ENCODE measurements around the gene NHS.

NHS gene

DNA sequence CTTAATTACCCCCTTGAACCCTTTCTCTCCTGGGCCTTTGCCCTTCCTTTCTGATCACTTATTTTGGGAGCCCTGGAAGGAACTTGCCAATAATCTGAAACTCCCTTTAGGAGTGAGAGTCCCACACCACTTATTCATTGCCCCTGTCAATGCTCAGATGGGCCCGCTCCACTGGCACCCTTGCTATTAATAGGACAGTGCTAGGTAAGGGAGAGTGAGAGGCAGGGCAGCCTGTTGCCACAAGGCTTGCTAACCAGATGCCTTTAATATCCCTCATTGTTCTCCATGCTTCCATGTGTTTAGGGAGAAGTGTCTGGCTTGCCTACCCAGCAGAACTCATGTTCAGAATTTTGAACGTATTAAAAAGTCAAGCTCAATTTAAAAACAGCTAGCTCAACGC, 1.7 kb upstream of the NHS start:
- Histone ChIP-seq H3K27ac (ENCODE audit: low read length) (no peak overlapping the region), H4K20me1 (ENCODE audit: insufficient read depth, low read length) (no peaks in the 10 kb centered on the region), H3K4me1 (ENCODE audit: low read length) (no peaks in the 10 kb centered on the region), H3F3A (ENCODE audit: insufficient read depth, low read length) (no peaks in the 10 kb centered on the region), H3K27me3 (replicated peaks; ENCODE audit: insufficient read depth, low read length) (no peaks in the 10 kb centered on the region), H3K36me3 (replicated peaks; ENCODE audit: insufficient read depth, low read length) (no peaks in the 10 kb centered on the region), H3K9me3 (replicated peaks; ENCODE audit: insufficient read depth, low read length) (no peaks in the 10 kb centered on the region), H3K9me2 (replicated peaks; ENCODE audit: insufficient read depth, low read length) (no peaks in the 10 kb centered on the region), H3K79me2 (ENCODE audit: low read length) (no peaks in the 10 kb centered on the region), H3K9ac (ENCODE audit: low read length) (no peak overlapping the region), H3K4me2 (ENCODE audit: low read depth, low read length) (no peak overlapping the region), H3K4me3 (ENCODE audit: low read length) (no peak overlapping the region), H2AFZ (ENCODE audit: low read length) (no peak overlapping the region)
- TF ChIP-seq EZH2 (optimal IDR thresholded peaks at IDR 0.05; ENCODE audit: low read depth, low read length) (no peak), EZH2phosphoT487 (IDR thresholded peaks at IDR 0.05; ENCODE audit: low read length) (no peak)
- TF ChIP-seq, protein P1, sequence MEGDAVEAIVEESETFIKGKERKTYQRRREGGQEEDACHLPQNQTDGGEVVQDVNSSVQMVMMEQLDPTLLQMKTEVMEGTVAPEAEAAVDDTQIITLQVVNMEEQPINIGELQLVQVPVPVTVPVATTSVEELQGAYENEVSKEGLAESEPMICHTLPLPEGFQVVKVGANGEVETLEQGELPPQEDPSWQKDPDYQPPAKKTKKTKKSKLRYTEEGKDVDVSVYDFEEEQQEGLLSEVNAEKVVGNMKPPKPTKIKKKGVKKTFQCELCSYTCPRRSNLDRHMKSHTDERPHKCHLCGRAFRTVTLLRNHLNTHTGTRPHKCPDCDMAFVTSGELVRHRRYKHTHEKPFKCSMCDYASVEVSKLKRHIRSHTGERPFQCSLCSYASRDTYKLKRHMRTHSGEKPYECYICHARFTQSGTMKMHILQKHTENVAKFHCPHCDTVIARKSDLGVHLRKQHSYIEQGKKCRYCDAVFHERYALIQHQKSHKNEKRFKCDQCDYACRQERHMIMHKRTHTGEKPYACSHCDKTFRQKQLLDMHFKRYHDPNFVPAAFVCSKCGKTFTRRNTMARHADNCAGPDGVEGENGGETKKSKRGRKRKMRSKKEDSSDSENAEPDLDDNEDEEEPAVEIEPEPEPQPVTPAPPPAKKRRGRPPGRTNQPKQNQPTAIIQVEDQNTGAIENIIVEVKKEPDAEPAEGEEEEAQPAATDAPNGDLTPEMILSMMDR (IDR thresholded peaks at IDR 0.05; ENCODE audit: low read length): no peak
- no peak for DNase-seq

DNA sequence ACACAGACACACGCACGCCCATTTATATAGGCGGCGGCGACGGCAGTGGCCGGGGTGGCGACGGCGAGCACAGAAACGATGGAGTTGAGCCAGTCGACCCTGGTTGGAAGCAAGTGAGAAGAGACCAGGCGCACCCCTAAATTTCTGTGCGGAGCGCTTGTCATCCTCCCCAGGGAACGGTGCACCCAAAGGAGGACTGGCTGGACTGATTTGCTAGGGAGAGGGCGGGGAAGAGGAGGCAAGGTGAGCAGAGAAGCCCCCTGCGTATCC, 302 bp downstream of the NHS start:
- DNase-seq: no peak
- no peak overlapping the region for H3K4me2 ChIP-seq (ENCODE audit: low read depth, low read length)

DNA sequence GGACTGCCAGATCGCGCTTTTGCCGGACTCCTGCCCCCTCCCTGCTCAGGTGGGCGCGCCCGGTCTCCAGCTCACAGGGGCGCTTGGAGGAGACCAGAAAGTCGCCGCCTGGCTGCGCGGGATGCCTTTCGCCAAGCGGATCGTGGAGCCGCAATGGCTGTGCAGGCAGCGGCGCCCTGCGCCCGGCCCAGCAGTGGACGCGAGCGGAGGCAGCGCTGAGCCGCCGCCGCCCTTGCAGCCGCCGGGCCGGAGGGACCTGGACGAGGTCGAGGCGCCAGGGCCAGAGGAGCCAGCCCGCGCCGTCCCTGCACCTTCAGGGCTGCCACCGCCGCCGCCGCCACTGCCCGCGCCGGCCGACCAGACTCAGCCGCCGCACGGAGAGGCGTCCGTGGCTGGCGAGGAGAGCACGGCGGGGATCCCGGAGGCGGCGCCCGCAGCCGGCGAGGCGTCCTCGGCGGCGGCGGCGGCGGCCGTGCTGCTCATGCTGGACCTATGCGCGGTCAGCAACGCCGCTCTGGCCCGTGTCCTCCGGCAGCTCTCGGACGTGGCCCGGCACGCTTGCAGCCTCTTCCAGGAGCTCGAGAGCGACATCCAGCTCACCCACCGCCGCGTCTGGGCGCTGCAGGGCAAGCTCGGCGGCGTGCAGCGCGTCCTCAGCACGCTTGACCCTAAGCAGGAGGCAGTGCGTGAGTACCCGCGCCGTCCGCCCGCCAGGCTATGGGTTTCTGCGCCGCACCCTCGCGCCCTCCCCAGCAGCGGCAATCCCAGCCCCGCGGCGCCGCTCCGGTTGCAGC, 834 bp downstream of the NHS start:
- H3K27me3 ChIP-seq (replicated peaks; ENCODE audit: insufficient read depth, low read length): no peaks in the 10 kb centered on the region
- no peak overlapping the region for H3K9ac ChIP-seq (ENCODE audit: low read length)
- H3K4me3 ChIP-seq (ENCODE audit: low read length): no peak overlapping the region
- no peaks in the 10 kb centered on the region for H4K20me1 ChIP-seq (ENCODE audit: insufficient read depth, low read length)
- no peaks in the 10 kb centered on the region for H3K9me2 ChIP-seq (replicated peaks; ENCODE audit: insufficient read depth, low read length)
- H3K4me1 ChIP-seq (ENCODE audit: low read length): no peaks in the 10 kb centered on the region
- no peaks in the 10 kb centered on the region for H3K36me3 ChIP-seq (replicated peaks; ENCODE audit: insufficient read depth, low read length)
- no peaks in the 10 kb centered on the region for H3K9me3 ChIP-seq (replicated peaks; ENCODE audit: insufficient read depth, low read length)
- no peak overlapping the region for H3K4me2 ChIP-seq (ENCODE audit: low read depth, low read length)
- DNase-seq: no peak
- TF ChIP-seq, protein P1 (IDR thresholded peaks at IDR 0.05; ENCODE audit: low read length): no peak
- TF ChIP-seq EZH2 (optimal IDR thresholded peaks at IDR 0.05; ENCODE audit: low read depth, low read length) (no peak), EZH2phosphoT487 (IDR thresholded peaks at IDR 0.05; ENCODE audit: low read length) (no peak)
- no peaks in the 10 kb centered on the region for H3K79me2 ChIP-seq (ENCODE audit: low read length)
- no peak overlapping the region for H3K27ac ChIP-seq (ENCODE audit: low read length)
- no peak overlapping the region for H2AFZ ChIP-seq (ENCODE audit: low read length)
- H3F3A ChIP-seq (ENCODE audit: insufficient read depth, low read length): no peaks in the 10 kb centered on the region

More for the DNA sequence above, 302 bp downstream of the NHS start:
- Histone ChIP-seq H3F3A (ENCODE audit: insufficient read depth, low read length) (no peaks in the 10 kb centered on the region), H3K9ac (ENCODE audit: low read length) (no peak overlapping the region), H3K79me2 (ENCODE audit: low read length) (no peaks in the 10 kb centered on the region), H3K27ac (ENCODE audit: low read length) (no peak overlapping the region), H3K4me3 (ENCODE audit: low read length) (no peak overlapping the region), H3K27me3 (replicated peaks; ENCODE audit: insufficient read depth, low read length) (no peaks in the 10 kb centered on the region), H4K20me1 (ENCODE audit: insufficient read depth, low read length) (no peaks in the 10 kb centered on the region), H3K4me1 (ENCODE audit: low read length) (no peaks in the 10 kb centered on the region), H3K9me3 (replicated peaks; ENCODE audit: insufficient read depth, low read length) (no peaks in the 10 kb centered on the region), H3K9me2 (replicated peaks; ENCODE audit: insufficient read depth, low read length) (no peaks in the 10 kb centered on the region), H2AFZ (ENCODE audit: low read length) (no peak overlapping the region), H3K36me3 (replicated peaks; ENCODE audit: insufficient read depth, low read length) (no peaks in the 10 kb centered on the region)
- TF ChIP-seq, protein P1 (IDR thresholded peaks at IDR 0.05; ENCODE audit: low read length): no peak
- no peak for TF ChIP-seq EZH2 (optimal IDR thresholded peaks at IDR 0.05; ENCODE audit: low read depth, low read length)
- TF ChIP-seq EZH2phosphoT487 (IDR thresholded peaks at IDR 0.05; ENCODE audit: low read length): no peak
